HG03571 (cell line): ENCODE data around the gene TSKU.

Source experiments
- ATAC-seq: cut with Tn5 transposase; IDR thresholded peaks from one replicate; pipeline ENCODE4 v1.9.1; 2021; ENCODE audit not compliant: unreplicated experiment

Gene TSKU

DNA sequence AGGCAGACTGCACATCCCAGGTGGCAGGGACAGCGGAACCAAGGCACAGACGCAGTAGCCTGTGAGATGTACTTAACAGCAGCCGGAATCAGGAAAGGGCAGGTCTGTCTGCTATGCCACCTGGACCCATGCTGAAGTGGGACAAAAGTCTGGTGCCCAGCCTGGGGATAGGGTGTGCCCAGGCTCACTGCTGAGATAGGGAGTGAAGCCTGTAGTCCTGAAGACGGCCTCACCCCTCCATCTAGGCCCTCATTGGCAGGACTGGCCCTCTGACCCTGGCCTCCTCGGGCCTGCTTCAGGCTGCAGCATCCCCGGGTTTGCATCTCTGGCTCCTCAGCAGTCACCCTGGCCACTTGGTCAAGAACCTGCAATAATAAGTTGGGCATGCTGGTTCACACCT is 32.4 kb upstream of the TSKU start:
- ATAC-seq = no peak

- no peak for ATAC-seq
Measured at GRCh38 chr11:76752321-76753143, 30.6 kb upstream of the TSKU start.

- ATAC-seq = no peak
Measured at GRCh38 chr11:76753449-76753848, 29.7 kb upstream of the TSKU start.

DNA sequence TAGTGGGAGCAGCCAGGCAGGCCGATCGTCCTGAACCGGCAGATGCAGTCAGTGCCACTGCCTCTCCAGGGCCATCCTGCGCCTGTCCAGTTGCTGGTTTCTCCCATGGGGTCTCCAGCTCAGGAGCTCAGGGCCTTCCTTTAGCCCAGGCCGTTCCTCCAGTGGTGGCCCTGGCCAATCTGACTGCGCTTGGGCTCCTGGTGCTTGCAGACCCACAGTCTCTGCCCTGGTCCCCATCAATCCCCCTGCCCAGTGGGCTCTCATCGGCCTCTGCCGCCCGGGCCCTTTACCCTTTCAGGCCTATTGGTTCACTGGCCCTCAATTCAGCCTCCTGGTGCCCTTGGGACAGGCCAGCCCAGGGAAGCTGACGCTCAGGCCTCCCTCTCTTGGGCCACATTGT is 29.2 kb upstream of the TSKU start:
- no peak for ATAC-seq

- no peak for ATAC-seq
Measured at GRCh38 chr11:76756341-76756741, 26.8 kb upstream of the TSKU start.

DNA sequence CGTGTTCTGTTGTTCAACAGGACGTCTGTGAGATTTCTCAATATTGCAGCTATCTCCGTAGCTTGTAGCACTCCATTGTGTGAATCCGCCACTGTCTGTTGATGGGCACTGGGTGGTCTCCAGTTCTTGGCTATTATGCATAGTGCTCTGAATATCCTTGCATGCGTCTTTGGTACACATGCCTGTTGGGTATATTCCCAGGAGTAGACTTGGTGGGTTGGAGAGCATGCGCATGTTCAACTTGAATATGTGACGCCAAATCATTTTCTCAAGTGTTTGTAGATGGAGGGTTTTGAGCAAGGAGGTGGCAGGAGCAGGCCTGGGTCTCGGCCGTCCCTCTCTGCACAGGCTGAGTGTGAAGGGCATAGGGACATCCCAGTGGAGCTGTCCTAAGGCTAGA is 24.8 kb upstream of the TSKU start:
- ATAC-seq = no peak

- no peak for ATAC-seq
Measured at GRCh38 chr11:76759092-76759491, 24.1 kb upstream of the TSKU start.

DNA sequence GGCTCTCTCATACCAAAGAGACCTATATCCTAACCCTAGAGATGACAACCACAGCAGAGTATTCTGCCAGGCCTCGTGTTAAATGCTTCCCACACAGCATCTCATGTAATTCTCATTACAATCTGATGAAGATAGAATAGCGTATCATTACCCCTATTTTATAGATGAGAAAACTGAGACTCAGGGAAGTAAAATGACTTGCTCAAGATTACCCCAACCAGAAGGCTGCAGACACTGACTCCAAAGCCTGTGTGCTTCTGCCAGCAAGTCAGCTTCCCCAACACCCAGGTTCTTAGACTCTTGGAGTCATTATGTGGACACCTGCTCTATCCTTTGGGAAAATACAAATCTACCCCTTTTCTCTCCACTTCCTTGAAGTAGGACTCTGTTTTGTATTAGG is 23.6 kb upstream of the TSKU start:
- no peak for ATAC-seq

DNA sequence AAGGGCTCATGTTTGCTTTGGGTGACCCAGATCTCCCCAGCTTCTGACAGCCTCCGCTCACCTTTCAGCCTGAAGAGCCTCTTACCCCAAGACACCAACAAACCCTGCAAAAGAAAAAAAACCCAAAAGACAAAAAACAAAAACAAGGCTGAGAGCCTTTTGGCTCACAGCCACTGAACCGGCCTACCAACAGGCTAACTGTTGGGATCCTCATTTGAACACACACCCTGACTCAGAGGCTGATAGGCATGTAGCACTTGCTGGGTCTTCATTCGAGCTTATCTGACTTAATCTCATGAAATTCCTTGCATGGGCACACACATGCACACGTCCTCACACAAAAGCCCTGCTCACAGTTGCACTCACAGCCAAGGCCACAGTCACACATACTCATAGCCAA is 22.9 kb upstream of the TSKU start:
- ATAC-seq = no peak

GRCh38 chr11:76761718-76762355 is 21.3 kb upstream of the TSKU start:
- no peak for ATAC-seq

GRCh38 chr11:76762356-76762752 is 20.8 kb upstream of the TSKU start:
- ATAC-seq = no peak

GRCh38 chr11:76762867-76763572 is 20.1 kb upstream of the TSKU start:
- ATAC-seq = no peak

DNA sequence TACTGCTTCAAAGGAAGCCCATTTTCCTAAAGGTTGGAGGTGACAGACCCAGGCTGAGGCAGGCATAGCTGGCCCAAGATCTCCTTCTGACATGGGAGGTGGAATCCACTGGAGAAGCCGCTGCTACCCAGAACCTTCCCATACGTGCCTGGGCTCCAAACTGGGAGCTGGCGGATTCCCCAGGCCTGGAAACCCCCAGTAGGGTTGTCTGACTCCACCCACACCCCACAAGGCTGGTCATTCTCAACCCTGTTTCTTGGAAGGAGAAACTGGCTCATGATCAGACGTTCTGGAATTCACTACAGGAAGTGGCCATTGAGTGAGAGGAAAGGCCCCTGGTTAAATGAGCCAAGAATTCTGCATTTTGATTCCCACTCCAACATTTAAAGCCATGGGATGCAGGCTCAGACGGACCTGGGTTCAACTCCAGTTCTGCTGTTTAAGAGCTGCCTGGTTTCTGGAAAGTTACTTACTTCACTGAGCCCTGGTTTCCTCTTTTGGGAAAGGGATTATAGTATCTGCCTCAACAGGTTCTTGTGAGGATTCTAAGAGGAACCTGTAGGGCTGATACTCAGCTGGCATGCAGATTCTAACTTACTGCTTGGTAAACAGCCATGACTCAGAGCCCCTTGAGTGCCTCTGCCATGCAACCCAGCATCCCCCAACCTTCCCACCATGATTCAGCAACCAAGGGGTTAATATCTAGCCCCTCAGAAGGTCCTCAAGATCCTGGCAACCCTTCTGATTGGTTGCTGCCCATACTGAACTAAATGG is 19.4 kb upstream of the TSKU start:
- no peak for ATAC-seq

GRCh38 chr11:76764941-76765665 is 18.1 kb upstream of the TSKU start:
- no peak for ATAC-seq

DNA sequence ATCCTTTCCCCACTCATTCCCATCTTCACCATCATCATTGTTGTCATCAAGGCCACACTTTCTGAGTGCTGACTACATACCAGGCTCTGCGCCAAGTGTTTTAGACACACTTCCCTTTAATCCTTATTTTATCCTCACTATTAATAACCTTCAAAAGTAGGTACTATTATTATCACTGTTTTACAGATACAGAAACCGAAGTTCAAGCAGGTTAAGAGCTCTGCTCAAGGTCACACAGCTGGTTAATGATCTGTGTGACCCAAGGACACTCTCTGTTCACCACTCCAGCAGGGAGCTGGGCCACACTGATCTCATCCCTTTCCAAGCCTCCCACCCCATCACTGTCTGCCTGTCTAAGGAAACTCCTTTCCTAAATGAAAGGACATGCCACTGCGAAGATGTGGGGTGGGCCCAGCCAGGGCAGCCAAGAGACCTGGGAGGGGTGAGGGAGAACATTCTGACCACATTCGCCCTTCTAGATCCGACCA is 17.2 kb upstream of the TSKU start:
- ATAC-seq = no peak

GRCh38 chr11:76766521-76766920 is 16.6 kb upstream of the TSKU start:
- ATAC-seq = no peak

DNA sequence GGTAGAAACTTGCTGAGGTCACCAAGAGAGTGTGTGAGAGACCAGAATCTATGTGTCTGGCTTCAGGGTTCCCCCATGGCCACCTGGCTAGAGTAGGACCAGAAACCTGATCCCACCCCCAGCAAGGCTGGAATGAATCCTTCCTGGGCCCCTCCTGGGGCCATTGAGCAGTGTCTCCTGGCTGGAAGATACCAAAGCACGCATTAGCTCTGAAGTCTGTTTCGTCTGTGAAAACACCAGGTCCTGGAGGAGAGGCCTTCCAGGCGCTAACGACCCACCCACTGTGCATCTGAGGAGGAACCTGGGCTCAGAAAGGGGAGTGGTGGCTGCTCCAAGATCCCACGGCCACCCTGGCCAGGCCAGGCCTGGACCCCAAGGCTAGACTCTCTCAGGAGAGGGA is 15.5 kb upstream of the TSKU start:
- ATAC-seq = no peak

DNA sequence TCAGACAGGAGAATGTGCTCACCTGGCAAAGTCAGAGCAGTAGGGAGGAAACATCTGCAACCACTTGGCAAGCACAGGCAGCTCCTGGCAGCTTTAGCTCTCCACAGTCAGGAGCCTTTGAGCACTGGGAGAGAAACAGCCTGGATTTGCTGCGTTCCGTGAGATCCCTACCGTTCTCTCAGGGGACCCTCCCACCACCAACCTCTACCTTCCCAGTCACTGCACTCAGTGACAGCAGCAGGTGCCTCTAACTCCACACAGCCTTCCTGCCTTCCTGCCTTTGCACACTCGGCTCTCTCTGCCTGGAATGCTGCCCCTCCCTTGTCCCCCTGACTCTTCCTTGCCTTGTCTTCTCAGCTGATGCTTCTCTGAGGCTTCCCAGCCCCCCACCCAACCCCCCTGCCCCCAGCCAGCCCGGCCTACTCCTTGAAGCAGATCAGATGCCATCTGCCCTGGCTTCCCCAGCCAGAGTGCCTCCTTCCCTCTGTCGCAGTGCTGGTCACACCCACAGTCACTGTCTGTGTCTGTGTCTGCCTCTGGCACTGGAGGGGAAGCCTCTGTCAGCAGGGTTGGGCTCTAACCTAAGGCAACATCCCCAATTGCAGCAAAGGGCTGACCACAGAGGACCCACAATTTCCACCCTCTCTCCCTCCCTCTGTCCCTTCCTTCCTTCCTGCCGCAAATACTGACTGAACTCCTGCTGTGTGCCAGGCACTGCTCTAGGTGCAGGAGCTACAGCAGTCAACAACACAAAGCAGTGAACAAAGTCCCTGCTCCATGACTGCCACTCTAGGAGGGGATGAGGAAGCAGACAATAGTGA is 14.9 kb upstream of the TSKU start:
- no peak for ATAC-seq

DNA sequence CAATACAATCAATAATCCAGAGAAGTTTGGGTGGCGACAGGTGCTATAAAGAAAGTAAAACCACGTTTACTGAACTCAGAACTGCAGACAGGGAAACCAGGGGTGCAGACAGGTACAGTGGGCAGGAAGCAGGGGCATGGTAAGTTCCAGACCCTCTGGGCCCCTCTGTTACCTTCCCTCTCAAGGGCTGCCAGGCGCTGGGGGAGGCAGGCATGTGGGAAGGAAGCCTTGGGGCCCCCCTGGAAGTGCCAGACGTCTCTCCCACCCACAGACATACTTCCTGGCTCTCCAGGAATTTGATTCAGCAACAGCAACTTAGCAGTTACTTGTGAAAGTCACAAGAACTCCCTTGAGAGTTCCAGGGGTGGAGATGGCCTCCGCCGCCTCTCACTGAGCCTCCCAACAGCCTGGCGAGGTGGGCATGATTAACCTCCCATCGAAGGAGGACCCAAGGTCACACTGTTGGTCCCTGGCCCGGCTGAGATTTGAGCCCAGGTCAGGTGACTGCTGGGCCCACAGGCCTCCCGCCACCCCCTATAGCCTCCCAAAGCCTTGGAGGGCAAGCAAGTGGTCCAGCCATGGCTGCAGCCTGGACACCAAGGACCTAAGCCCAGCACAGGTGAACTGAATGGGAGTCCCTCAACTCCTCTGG is 14.1 kb upstream of the TSKU start:
- ATAC-seq = no peak
